ENCODE measurements around the gene GRPEL1. TPM values are rescaled to one million over a fixed set of nuclear protein-coding genes. Genes with fewer than 3 reads are reported as not detected.
"Not testable (repeated sequence)": the region's sequence is repeated elsewhere in the genome, so short reads cannot be mapped to it uniquely, and the experiment has no call there.

Gene GRPEL1
- polyA plus RNA-seq, 1 donor from 2014 or later: 28.5 TPM

GRCh38 chr4:7083597-7084563, 16.0 kb upstream of the GRPEL1 start:
- Histone ChIP-seq H3K79me2 (replicated peaks; ENCODE audit: insufficient read depth, low read length) (no peaks in the 10 kb centered on the region), H3K27me3 (ENCODE audit: insufficient read depth, low read depth, low read length) (no peaks in the 10 kb centered on the region), H2AFZ (ENCODE audit: low read depth, low read length) (no peak overlapping the region), H3K9me2 (ENCODE audit: insufficient read depth, low read length) (no peaks in the 10 kb centered on the region), H3K9ac (ENCODE audit: low read length) (no peak overlapping the region), H3K4me2 (ENCODE audit: low read length) (no peak overlapping the region), H3K4me3 (ENCODE audit: low read length) (no peak overlapping the region), H4K20me1 (ENCODE audit: insufficient read depth) (no peaks in the 10 kb centered on the region), H3K36me3 (ENCODE audit: insufficient read depth, low read length) (no peaks in the 10 kb centered on the region), H3K27ac (ENCODE audit: low read length) (no peak overlapping the region), H3K9me3 (ENCODE audit: low read length) (no peaks in the 10 kb centered on the region), H3F3A (ENCODE audit: insufficient read depth, low read length, poor library complexity, severe bottlenecking) (no peaks in the 10 kb centered on the region)
- TF ChIP-seq SMC3 (conservative IDR thresholded peaks at IDR 0.05; ENCODE audit: poor library complexity) (no peak), EP300 (conservative IDR thresholded peaks at IDR 0.05; ENCODE audit: poor library complexity, severe bottlenecking) (no peak), MXI1 (conservative IDR thresholded peaks at IDR 0.05; ENCODE audit: poor library complexity, severe bottlenecking) (no peak), REST (IDR thresholded peaks at IDR 0.05; ENCODE audit: borderline replicate concordance) (no peak), TAF1 (IDR thresholded peaks at IDR 0.05; ENCODE audit: low read depth) (no peak), RAD21 (conservative IDR thresholded peaks at IDR 0.05) (no peak), EZH2 (IDR thresholded peaks at IDR 0.05; ENCODE audit: borderline replicate concordance, insufficient read depth, low read length, poor library complexity, severe bottlenecking) (no peak), CTCF (IDR thresholded peaks at IDR 0.05; ENCODE audit: poor library complexity, severe bottlenecking) (no peak), POLR2AphosphoS5 (IDR thresholded peaks at IDR 0.05) (no peak)

GRCh38 chr4:7079909-7080308, 12.0 kb upstream of the GRPEL1 start:
- not testable (repeated sequence) for H3K4me3 ChIP-seq (ENCODE audit: low read length); H3F3A ChIP-seq (ENCODE audit: insufficient read depth, low read length, poor library complexity, severe bottlenecking); H3K27ac ChIP-seq (ENCODE audit: low read length); H2AFZ ChIP-seq (ENCODE audit: low read depth, low read length); H3K27me3 ChIP-seq (ENCODE audit: insufficient read depth, low read depth, low read length); H3K9me2 ChIP-seq (ENCODE audit: insufficient read depth, low read length); H3K9ac ChIP-seq (ENCODE audit: low read length); H3K36me3 ChIP-seq (ENCODE audit: insufficient read depth, low read length); H3K79me2 ChIP-seq (replicated peaks; ENCODE audit: insufficient read depth, low read length); H3K9me3 ChIP-seq (ENCODE audit: low read length); H4K20me1 ChIP-seq (ENCODE audit: insufficient read depth); H3K4me2 ChIP-seq (ENCODE audit: low read length)

DNA sequence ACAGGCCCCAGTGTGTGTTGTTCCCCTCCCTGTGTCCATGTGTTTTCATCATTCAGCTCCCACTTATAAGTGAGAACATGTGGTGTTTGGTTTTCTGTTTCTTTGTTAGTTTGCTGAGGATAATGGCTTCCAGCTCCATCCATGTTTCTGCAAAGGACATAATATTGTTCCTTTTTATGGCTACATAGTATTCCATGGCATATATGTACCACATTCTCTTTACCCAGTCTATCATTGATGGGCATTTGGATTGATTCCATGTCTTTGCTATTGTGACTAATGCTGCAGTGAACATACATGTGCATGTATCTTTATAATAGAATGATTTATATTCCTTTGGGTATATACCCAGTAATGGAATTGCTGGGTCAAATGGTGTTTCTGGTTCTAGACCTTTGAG, 11.6 kb upstream of the GRPEL1 start:
- not testable (repeated sequence) for H4K20me1 ChIP-seq (ENCODE audit: insufficient read depth); H3K79me2 ChIP-seq (replicated peaks; ENCODE audit: insufficient read depth, low read length); H3K27me3 ChIP-seq (ENCODE audit: insufficient read depth, low read depth, low read length); H3K4me2 ChIP-seq (ENCODE audit: low read length); H3K9me3 ChIP-seq (ENCODE audit: low read length); H3K4me3 ChIP-seq (ENCODE audit: low read length); H3K27ac ChIP-seq (ENCODE audit: low read length); H3K9me2 ChIP-seq (ENCODE audit: insufficient read depth, low read length); H3F3A ChIP-seq (ENCODE audit: insufficient read depth, low read length, poor library complexity, severe bottlenecking); H3K36me3 ChIP-seq (ENCODE audit: insufficient read depth, low read length); H2AFZ ChIP-seq (ENCODE audit: low read depth, low read length); H3K9ac ChIP-seq (ENCODE audit: low read length)

Data from neural cell (in vitro differentiated cells).